Breast epithelium (tissue), 4 donors: ENCODE data around the gene POLN. TPM values are rescaled to one million over a fixed set of nuclear protein-coding genes. Genes with fewer than 3 reads are reported as not detected.

Source experiments
- DNase-seq, 2 donors: peaks; one replicate each; pipeline ENCODE4 v3.0.0-alpha.2; 2019; ENCODE audit warnings: low spot score in 2 of 2
- H3K27ac ChIP-seq, 2 donors: fragments of 200-600 bp; sonication (generic) in 1 of 2; one replicate each; pipeline ENCODE4 v1.5.1; 2016 to 2019; ENCODE audit warnings: mild to moderate bottlenecking in 1 of 2
- H3K27me3 ChIP-seq, 2 donors: fragments of 200-600 bp; sonication (generic) in 1 of 2; one replicate each; pipeline versions ENCODE4 v1.5.1 to v1.6.0; 2017 to 2019; ENCODE audit warnings: control low read depth in 1 of 2, mild to moderate bottlenecking in 1 of 2
- H3K36me3 ChIP-seq: fragments of 200-600 bp; one replicate; pipeline ENCODE4 v1.5.1; 2019
- H3K4me1 ChIP-seq, 2 donors: fragments of 200-600 bp; sonication (generic); one replicate each; pipeline ENCODE4 v1.5.1; 2016 to 2019; ENCODE audit warnings: control low read depth in 1 of 2
- H3K4me3 ChIP-seq, 3 donors: fragments of 200-600 bp; sonication (generic); 1 replicate in 2 of 3; 2 replicates in 1 of 3; pipeline ENCODE4 v1.5.1; 2016 to 2019; ENCODE audit warnings: mild to moderate bottlenecking in 3 of 3, moderate library complexity in 2 of 3
- H3K9me3 ChIP-seq, 2 donors: fragments of 200-600 bp; sonication (generic) in 1 of 2; one replicate each; pipeline ENCODE4 v1.5.1; 2016 to 2019; ENCODE audit warnings: control low read depth in 1 of 2
- POLR2A ChIP-seq: fragments of 450-650 bp; IDR thresholded peaks from one replicate; pipeline ENCODE4 v1.6.1; 2016; ENCODE audit warnings: antibody characterized with exemption, mild to moderate bottlenecking, moderate library complexity
- POLR2AphosphoS5 ChIP-seq, 3 donors: sonication (generic); formaldehyde crosslinking; IDR thresholded peaks; one replicate each; pipeline ENCODE4 v1.6.1; 2017; ENCODE audit warnings: antibody characterized with exemption in 3 of 3
- intact Hi-C: fragments of 100-400 bp; cut with DNase I; formaldehyde crosslinking; loops from one replicate; pipeline ENCODE4 v1.15.1; 2023; ENCODE audit warnings: low total_unique reads
- total RNA-seq, 3 donors: library from RNA; depleted of rRNA; stranded (reverse); fragments of >200 nt; gene quantifications; one replicate each; pipeline ENCODE4 v1.1.0, GENCODE V29; 2016
- TF ChIP-seq, protein P1 (sequence below), 3 donors: fragments of 450-650 bp; IDR thresholded peaks; one replicate each; pipeline ENCODE4 v1.5.1; 2016 to 2017; ENCODE audit warnings: antibody characterized with exemption in 3 of 3, mild to moderate bottlenecking in 3 of 3, moderate library complexity in 3 of 3

The POLN gene
- total RNA-seq, 3 donors from 2014 or later, result 3.3 to 4.7 (median 4.3) TPM

DNA sequence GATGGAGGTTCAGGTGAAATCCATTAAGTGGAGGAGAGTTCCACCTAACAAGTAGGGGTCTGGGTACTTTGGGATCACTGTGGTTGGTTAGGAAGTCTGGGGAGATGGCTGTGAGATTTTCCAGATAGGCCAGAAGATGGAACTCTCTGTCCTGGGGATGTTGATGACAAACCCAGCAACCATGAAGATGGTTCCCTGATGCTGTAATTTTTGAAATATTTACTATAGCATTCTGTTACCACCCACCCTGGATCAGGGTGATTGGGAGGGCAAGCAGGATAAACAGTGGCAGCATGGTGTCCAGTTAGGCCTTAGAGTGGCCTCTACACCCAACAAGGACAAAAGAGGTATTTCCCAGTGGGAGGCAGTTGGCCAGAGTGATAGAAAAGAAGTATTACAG, 217.2 kb downstream of the POLN start:
- Histone ChIP-seq H3K27me3 (no peaks in the 10 kb centered on the region), H3K4me1 (no peaks in the 10 kb centered on the region)
- DNase-seq, result no peak

More for the DNA sequence above, 217.2 kb downstream of the POLN start:
- no peaks in the 10 kb centered on the region for H3K36me3 ChIP-seq
- no peak overlapping the region for H3K27ac ChIP-seq
- no peaks in the 10 kb centered on the region for H3K9me3 ChIP-seq
- H3K4me3 ChIP-seq, result no peak overlapping the region
- intact Hi-C loops, result no loop called here
- TF ChIP-seq POLR2AphosphoS5 (IDR thresholded peaks at IDR 0.05), result no peak
- TF ChIP-seq, protein P1, sequence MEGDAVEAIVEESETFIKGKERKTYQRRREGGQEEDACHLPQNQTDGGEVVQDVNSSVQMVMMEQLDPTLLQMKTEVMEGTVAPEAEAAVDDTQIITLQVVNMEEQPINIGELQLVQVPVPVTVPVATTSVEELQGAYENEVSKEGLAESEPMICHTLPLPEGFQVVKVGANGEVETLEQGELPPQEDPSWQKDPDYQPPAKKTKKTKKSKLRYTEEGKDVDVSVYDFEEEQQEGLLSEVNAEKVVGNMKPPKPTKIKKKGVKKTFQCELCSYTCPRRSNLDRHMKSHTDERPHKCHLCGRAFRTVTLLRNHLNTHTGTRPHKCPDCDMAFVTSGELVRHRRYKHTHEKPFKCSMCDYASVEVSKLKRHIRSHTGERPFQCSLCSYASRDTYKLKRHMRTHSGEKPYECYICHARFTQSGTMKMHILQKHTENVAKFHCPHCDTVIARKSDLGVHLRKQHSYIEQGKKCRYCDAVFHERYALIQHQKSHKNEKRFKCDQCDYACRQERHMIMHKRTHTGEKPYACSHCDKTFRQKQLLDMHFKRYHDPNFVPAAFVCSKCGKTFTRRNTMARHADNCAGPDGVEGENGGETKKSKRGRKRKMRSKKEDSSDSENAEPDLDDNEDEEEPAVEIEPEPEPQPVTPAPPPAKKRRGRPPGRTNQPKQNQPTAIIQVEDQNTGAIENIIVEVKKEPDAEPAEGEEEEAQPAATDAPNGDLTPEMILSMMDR (IDR thresholded peaks at IDR 0.05), result no peak
- TF ChIP-seq POLR2A, result no peak

Other genes starting within 250 kb of the POLN start
- 10 to 100 TPM; 14.1 to 22.0 (median 18.4) TPM for gene NELFA, start 233.1 kb downstream of the POLN start, total RNA-seq
- gene NAT8L, start 182.8 kb downstream of the POLN start, total RNA-seq, result 10 to 100 TPM in 1 of 3 donors, 1 to 10 TPM in 2; 2.5 to 13.6 (median 2.9) TPM
- 10 to 100 TPM; 14.1 to 19.6 (median 17.4) TPM for gene HAUS3, start within 50 bp of the POLN start, total RNA-seq
- gene MXD4, start 20.0 kb upstream of the POLN start, total RNA-seq, result 10 to 100 TPM; 34.7 to 55.8 (median 37.9) TPM
- 10 to 100 TPM; 12.3 to 14.1 (median 13.9) TPM for gene ZFYVE28, start 176.5 kb upstream of the POLN start, total RNA-seq
- gene CFAP99, start 176.8 kb upstream of the POLN start, total RNA-seq, result 1 to 10 TPM in 1 of 3 donors, under 1 TPM in 1, not detected in 1; 0.15 to 2.0 TPM
- 10 to 100 TPM; 35.7 to 52.7 (median 40.8) TPM for gene RNF4, start 227.0 kb upstream of the POLN start, total RNA-seq